Activated T-helper 1 cell treated with Interleukin-2 at 50 U/mL for 16 hours (primary cell): Measurements from ENCODE around the gene SMARCAL1.
"Not testable (repeated sequence)": the region's sequence is repeated elsewhere in the genome, so short reads cannot be mapped to it uniquely, and the experiment has no call there.

Experiments
- DNase-seq: peaks from one replicate; pipeline ENCODE4 v3.0.0-alpha.2; 2020; ENCODE audit warnings: low read depth

SMARCAL1 gene

GRCh38 chr2:216412022-216412999 lies at the start of gene SMARCAL1:
Gene SMARCAL1 (plus strand): TSS chr2:216412484. CDS start chr2:216414705, 2,221 bp downstream.
- peak; percentile 93 for DNase-seq

- no peak for DNase-seq
Measured at GRCh38 chr2:216362730-216363129, 49.6 kb upstream of the SMARCAL1 start.

- DNase-seq: no peak
Measured at GRCh38 chr2:216363221-216363620, 49.1 kb upstream of the SMARCAL1 start.

GRCh38 chr2:216365518-216365917 lies 46.8 kb upstream of the SMARCAL1 start:
- no peak for DNase-seq

GRCh38 chr2:216366777-216367471 lies 45.4 kb upstream of the SMARCAL1 start:
- no peak for DNase-seq

- DNase-seq: no peak
Measured at GRCh38 chr2:216369821-216370220, 42.5 kb upstream of the SMARCAL1 start.

GRCh38 chr2:216370961-216371712 lies 41.1 kb upstream of the SMARCAL1 start:
- DNase-seq: no peak

- peak; percentile 49 for DNase-seq
Measured at GRCh38 chr2:216371721-216372702, 40.3 kb upstream of the SMARCAL1 start, which contains the start of gene MARCHF4. Gene MARCHF4 (minus strand): TSS chr2:216372483. CDS start chr2:216370260, 2,223 bp downstream.

GRCh38 chr2:216372761-216373291 lies 39.5 kb upstream of the SMARCAL1 start:
- no peak for DNase-seq

GRCh38 chr2:216373896-216374295 lies 38.4 kb upstream of the SMARCAL1 start:
- no peak for DNase-seq

- DNase-seq: no peak
Measured at GRCh38 chr2:216375286-216375685, 37.0 kb upstream of the SMARCAL1 start.

- DNase-seq: no peak
Measured at GRCh38 chr2:216379977-216380376, 32.3 kb upstream of the SMARCAL1 start.

GRCh38 chr2:216384409-216384808 lies 27.9 kb upstream of the SMARCAL1 start:
- DNase-seq: not testable (repeated sequence)

GRCh38 chr2:216385478-216385877 lies 26.8 kb upstream of the SMARCAL1 start:
- no peak for DNase-seq

- no peak for DNase-seq
Measured at GRCh38 chr2:216387262-216387661, 25.0 kb upstream of the SMARCAL1 start.

- DNase-seq: no peak
Measured at GRCh38 chr2:216388046-216388884, 24.0 kb upstream of the SMARCAL1 start.

- no peak for DNase-seq
Measured at GRCh38 chr2:216389570-216389969, 22.7 kb upstream of the SMARCAL1 start.

- DNase-seq: no peak
Measured at GRCh38 chr2:216391401-216391800, 20.9 kb upstream of the SMARCAL1 start.

GRCh38 chr2:216392018-216392562 lies 20.2 kb upstream of the SMARCAL1 start:
- no peak for DNase-seq
